ENCODE data around the gene ZDHHC18.

Gene ZDHHC18

DNA sequence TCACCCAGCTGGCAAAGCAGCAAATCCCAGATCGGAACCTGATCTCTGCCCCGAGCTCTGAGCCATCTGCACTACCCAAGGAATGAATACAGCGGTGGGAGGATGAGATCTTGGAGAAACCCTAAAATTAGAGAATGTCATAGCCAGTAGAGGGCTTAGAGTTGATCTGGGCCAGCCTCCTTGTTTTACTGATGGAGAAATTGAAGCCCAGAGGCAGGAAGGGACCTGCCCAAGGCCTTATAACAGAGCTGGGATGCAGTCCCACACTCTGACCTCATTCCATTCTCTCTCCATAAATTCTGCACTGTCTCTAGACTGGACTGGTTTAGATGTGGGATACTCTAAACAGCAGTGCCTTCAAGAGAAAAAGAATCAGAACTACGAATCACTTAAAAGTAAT, 31.7 kb downstream of the ZDHHC18 start:
- TF ChIP-seq, protein P1, sequence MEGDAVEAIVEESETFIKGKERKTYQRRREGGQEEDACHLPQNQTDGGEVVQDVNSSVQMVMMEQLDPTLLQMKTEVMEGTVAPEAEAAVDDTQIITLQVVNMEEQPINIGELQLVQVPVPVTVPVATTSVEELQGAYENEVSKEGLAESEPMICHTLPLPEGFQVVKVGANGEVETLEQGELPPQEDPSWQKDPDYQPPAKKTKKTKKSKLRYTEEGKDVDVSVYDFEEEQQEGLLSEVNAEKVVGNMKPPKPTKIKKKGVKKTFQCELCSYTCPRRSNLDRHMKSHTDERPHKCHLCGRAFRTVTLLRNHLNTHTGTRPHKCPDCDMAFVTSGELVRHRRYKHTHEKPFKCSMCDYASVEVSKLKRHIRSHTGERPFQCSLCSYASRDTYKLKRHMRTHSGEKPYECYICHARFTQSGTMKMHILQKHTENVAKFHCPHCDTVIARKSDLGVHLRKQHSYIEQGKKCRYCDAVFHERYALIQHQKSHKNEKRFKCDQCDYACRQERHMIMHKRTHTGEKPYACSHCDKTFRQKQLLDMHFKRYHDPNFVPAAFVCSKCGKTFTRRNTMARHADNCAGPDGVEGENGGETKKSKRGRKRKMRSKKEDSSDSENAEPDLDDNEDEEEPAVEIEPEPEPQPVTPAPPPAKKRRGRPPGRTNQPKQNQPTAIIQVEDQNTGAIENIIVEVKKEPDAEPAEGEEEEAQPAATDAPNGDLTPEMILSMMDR (conservative IDR thresholded peaks at IDR 0.05; ENCODE audit: low read depth, low read length): no peak
- no peak overlapping the region for H3K4me3 ChIP-seq (ENCODE audit: low read depth, low read length)
- no peak for DNase-seq (ENCODE audit: low read depth)

DNA sequence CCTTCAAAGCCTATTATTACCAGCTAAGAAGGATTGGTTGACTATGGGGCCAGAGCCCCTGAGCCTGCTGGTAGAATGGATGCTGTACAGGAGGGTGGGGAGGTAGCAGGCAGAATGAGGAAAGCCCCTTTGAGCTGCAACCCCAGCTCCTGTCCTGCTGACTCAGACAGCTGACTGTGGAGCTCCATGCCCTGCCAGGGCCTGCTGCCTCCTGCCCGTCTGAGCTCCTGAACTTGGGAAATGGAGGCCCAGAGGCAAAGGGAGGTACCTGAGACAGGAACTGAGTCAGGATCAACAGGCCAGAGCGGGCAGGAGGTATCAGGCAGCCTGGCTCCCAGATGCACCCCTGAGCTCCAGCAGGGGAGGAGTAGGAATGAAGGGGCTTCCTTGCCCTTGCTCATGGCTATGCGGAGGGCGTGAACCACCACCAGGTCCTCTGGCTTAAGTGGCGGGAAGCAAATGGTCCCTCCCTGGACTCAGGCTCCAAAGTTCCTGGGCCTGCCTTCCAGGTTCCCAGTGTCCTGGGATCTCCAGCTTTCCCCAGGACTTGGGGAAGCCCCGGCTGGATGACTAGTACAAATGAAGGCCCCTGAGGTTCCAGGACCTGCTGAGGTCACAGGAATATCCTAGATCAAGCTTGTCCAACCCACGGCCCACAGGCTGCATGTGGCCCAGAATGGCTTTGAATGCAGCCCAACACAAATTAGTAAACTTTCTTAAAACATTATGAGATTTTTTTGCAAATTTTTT, 32.6 kb downstream of the ZDHHC18 start:
- DNase-seq (ENCODE audit: low read depth): no peak
- TF ChIP-seq, protein P1 (conservative IDR thresholded peaks at IDR 0.05; ENCODE audit: low read depth, low read length): no peak
- no peak overlapping the region for H3K4me3 ChIP-seq (ENCODE audit: low read depth, low read length)

DNA sequence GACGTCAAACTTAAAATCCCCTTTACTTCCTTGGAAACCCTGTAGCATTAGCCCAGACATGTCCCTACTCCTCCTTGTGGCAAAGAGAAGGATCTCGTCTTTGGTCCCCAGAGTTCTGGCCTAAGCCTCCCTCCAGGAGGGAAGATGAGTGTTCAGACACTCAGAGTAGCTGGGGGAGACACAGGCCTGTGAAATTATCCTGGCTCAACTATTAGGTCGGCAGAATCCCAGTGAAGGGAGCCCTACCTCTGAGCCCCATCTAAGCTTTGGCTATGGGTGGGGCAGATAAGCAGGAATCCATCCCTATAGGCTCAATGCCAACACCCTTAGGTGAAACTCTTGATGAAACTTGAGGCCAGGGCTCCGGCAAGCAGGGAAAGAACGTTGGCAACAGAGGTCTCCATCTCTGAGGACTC, 34.8 kb downstream of the ZDHHC18 start:
- DNase-seq (ENCODE audit: low read depth): peak; percentile 56
- TF ChIP-seq, protein P1 (conservative IDR thresholded peaks at IDR 0.05; ENCODE audit: low read depth, low read length): peak; percentile 53
- H3K4me3 ChIP-seq (ENCODE audit: low read depth, low read length): no peak overlapping the region

DNA sequence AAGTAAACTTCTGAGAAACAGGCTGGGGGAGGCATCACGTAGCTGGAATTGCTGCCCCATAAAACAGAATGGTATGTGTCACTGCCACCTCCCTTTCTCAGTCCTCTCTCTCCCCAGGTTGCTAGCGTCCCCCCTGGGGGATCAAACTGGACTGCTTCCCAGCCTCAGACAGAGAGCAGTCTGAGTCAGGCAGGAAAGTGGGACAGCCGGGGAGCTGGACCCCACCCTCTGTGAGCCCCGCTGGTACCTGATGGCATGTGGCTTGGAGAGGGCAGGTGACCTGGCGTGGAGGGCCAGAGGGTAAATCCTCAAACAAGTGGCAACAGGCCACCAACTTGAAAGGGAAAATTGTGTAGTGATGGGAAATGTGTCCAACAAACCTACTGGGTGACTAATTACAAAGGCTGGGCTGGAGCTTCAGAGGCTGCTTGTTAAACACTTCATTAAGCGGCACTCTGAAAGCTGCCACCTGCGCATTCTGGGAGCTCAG, 35.4 kb downstream of the ZDHHC18 start:
- H3K4me3 ChIP-seq (ENCODE audit: low read depth, low read length): no peak overlapping the region
- TF ChIP-seq, protein P1 (conservative IDR thresholded peaks at IDR 0.05; ENCODE audit: low read depth, low read length): no peak
- DNase-seq (ENCODE audit: low read depth): no peak

DNA sequence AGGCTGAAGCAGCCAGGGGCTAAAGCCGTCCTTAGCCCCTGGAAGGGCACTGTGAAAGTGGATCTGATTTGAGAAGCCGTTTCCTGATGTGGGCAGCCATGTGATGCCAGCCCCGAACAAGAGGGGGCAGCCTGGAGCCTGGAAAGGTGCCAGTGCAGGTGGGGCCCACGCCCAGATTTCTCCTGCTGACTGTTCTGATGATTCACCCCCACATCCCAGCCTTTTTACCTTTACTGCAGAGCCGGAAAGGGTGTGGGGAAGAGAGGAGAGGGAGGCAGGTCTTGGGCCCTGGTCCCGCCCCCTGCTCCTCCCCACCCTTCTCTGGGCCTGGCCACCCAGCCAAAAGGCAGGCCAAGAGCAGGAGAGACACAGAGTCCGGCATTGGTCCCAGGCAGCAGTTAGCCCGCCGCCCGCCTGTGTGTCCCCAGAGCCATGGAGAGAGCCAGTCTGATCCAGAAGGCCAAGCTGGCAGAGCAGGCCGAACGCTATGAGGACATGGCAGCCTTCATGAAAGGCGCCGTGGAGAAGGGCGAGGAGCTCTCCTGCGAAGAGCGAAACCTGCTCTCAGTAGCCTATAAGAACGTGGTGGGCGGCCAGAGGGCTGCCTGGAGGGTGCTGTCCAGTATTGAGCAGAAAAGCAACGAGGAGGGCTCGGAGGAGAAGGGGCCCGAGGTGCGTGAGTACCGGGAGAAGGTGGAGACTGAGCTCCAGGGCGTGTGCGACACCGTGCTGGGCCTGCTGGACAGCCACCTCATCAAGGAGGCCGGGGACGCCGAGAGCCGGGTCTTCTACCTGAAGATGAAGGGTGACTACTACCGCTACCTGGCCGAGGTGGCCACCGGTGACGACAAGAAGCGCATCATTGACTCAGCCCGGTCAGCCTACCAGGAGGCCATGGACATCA, 36.5 kb downstream of the ZDHHC18 start, which contains the start of gene SFN:
Gene SFN (plus strand): TSS at position 369 of the 904 bp plus-strand sequence. CDS start 64 bp downstream, at position 433.
- DNase-seq (ENCODE audit: low read depth): no peak
- no peak within 1 kb of the TSS for H3K4me3 ChIP-seq (ENCODE audit: low read depth, low read length)
- TF ChIP-seq, protein P1 (conservative IDR thresholded peaks at IDR 0.05; ENCODE audit: low read depth, low read length): peak; percentile 34

DNA sequence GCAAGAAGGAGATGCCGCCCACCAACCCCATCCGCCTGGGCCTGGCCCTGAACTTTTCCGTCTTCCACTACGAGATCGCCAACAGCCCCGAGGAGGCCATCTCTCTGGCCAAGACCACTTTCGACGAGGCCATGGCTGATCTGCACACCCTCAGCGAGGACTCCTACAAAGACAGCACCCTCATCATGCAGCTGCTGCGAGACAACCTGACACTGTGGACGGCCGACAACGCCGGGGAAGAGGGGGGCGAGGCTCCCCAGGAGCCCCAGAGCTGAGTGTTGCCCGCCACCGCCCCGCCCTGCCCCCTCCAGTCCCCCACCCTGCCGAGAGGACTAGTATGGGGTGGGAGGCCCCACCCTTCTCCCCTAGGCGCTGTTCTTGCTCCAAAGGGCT, 37.2 kb downstream of the ZDHHC18 start:
- DNase-seq (ENCODE audit: low read depth): no peak
- TF ChIP-seq, protein P1 (conservative IDR thresholded peaks at IDR 0.05; ENCODE audit: low read depth, low read length): no peak
- no peak overlapping the region for H3K4me3 ChIP-seq (ENCODE audit: low read depth, low read length)
